ENCODE measurements around the gene STARD13.
"Not testable (repeated sequence)": the region's sequence is repeated elsewhere in the genome, so short reads cannot be mapped to it uniquely, and the experiment has no call there.

STARD13 gene

DNA sequence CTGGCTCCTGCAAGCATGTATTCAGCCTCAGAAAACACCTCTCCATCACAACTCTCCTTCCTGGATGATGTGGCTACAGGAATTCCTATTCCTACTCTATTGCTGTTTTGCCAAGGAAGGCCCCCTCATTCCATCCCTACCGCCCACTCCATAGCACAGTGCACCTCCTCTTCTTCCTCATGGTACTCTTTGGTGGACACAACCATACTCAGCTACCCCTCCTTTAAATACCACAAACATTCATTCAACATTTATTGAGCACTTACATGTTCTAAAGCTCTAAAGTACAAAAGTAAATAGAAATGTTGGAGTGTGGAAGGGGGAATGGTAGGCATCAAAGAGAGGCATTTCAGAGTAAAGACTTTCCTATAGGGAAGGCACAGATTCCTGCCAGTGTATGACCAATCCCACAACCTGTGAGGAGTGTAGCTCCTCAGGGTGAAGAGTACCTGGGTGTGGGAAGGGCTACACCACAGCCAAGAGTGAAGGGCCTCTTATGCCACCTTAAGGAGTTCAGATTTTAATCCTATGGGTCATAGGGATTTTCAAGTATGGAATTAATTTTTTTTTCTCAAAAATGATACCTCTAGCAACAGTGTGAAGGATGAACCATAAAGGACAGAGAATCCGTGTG, 42.5 kb downstream of the STARD13 start:
- H3K27ac Mint-ChIP-seq = no peak overlapping the region
- no peaks in the 10 kb centered on the region for H3K9me3 Mint-ChIP-seq
- no peak for DNase-seq
- no peak overlapping the region for H3K4me3 Mint-ChIP-seq
- H3K27me3 Mint-ChIP-seq = peaks cover 27% of the 10 kb centered on the region
- H3K36me3 Mint-ChIP-seq (ENCODE audit: low read depth) = no peaks in the 10 kb centered on the region
- no peaks in the 10 kb centered on the region for H3K4me1 Mint-ChIP-seq (ENCODE audit: low read depth)

DNA sequence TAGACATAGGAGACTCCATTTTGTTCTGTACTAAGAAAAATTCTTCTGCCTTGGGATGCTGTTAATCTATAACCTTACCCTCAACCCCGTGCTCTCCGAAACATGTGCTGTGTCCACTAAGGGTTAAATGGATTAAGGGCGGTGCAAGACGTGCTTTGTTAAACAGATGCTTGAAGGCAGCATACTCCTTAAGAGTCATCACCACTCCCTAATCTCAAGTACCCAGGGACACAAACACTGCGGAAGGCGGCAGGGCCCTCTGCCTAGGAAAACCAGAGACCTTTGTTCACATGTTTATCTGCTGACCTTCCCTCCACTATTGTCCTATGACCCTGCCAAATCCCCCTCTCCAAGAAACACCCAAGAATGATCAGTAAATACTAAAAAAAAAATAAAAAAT, 43.2 kb downstream of the STARD13 start:
- not testable (repeated sequence) for DNase-seq; H3K36me3 Mint-ChIP-seq (ENCODE audit: low read depth); H3K4me3 Mint-ChIP-seq; H3K9me3 Mint-ChIP-seq; H3K27ac Mint-ChIP-seq; H3K4me1 Mint-ChIP-seq (ENCODE audit: low read depth)
- H3K27me3 Mint-ChIP-seq = peaks cover 25% of the 10 kb centered on the region

DNA sequence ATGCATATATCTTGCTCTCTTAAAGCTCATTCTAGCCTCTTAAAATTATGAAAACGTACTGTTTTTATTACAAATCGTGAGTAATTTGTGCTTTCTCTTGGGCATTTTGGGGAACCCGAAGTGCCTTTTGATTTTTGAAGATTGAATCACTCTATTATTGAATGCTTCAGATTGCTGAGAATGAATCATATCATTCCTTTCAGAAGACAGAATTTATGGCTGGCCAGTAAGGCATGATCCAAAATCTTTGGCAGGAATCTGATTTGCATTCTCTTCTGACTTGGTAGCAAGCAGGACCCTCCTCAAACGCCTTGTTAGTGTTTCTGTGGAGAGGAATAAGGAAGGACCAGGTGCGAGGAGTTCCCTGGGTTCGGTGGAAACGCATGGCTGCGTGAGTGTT, 49.5 kb downstream of the STARD13 start:
- no peak overlapping the region for H3K27ac Mint-ChIP-seq
- H3K4me1 Mint-ChIP-seq (ENCODE audit: low read depth) = no peaks in the 10 kb centered on the region
- H3K4me3 Mint-ChIP-seq = no peak overlapping the region
- peaks cover 11% of the 10 kb centered on the region for H3K9me3 Mint-ChIP-seq
- no peak for DNase-seq
- H3K36me3 Mint-ChIP-seq (ENCODE audit: low read depth) = no peaks in the 10 kb centered on the region
- peaks cover 9% of the 10 kb centered on the region for H3K27me3 Mint-ChIP-seq

- DNase-seq = no peak
- Mint-ChIP-seq H3K27ac (no peak overlapping the region), H3K4me1 (ENCODE audit: low read depth) (no peaks in the 10 kb centered on the region), H3K36me3 (ENCODE audit: low read depth) (no peaks in the 10 kb centered on the region), H3K27me3 (peaks cover 9% of the 10 kb centered on the region), H3K9me3 (peaks cover 11% of the 10 kb centered on the region), H3K4me3 (no peak overlapping the region)
Observed at GRCh38 chr13:33235564-33235963, 50.0 kb downstream of the STARD13 start.

DNA sequence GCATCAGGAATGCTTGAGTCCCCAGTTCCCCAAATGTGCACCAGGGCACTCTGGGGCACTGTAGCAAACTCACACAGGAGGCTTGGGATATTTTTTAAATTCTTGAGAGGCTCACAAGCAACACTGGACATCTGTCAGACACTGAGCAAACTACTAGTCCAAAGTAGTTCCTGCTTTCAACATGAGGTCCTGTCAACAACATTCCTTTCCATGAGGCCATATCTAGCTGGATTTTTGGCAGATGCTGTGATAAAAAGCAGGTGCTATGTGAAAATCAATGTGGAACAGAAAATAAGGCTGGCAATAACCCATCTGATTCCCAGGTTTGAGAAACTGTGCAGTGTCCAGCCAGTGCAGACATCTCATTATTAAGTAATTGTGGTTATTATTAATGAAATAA, 50.5 kb downstream of the STARD13 start:
- no peak for DNase-seq
- Mint-ChIP-seq H3K4me1 (ENCODE audit: low read depth) (no peaks in the 10 kb centered on the region), H3K9me3 (peaks cover 11% of the 10 kb centered on the region), H3K27ac (no peak overlapping the region), H3K27me3 (peaks cover 8% of the 10 kb centered on the region), H3K36me3 (ENCODE audit: low read depth) (no peaks in the 10 kb centered on the region), H3K4me3 (no peak overlapping the region)

- H3K27me3 Mint-ChIP-seq = no peaks in the 10 kb centered on the region
- H3K4me3 Mint-ChIP-seq = no peak overlapping the region
- peaks cover 11% of the 10 kb centered on the region for H3K9me3 Mint-ChIP-seq
- no peak overlapping the region for H3K27ac Mint-ChIP-seq
- DNase-seq = no peak
- no peaks in the 10 kb centered on the region for H3K36me3 Mint-ChIP-seq (ENCODE audit: low read depth)
- peaks cover 7% of the 10 kb centered on the region for H3K4me1 Mint-ChIP-seq (ENCODE audit: low read depth)
Observed at GRCh38 chr13:33233547-33233946, 52.0 kb downstream of the STARD13 start.

DNA sequence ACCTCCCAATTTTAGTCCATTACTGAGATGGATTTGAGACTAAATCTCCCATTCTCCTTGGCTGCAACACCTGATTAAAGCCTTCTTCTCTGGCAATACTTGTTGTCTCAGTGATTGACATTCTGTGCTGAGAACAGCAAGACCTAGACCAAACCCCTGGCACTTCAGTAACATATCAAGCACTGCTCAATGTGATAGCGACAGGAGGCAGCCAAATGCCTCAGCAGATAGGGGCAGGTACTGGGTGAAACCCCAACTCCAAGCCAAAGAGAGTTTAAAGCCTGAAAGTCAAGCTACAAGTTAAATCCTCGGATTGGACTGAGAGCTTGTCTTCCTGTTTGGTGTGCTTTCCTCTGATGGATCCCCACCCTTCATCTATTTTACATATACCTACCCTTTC, 52.7 kb downstream of the STARD13 start:
- H3K27me3 Mint-ChIP-seq = peaks cover 1% of the 10 kb centered on the region

DNA sequence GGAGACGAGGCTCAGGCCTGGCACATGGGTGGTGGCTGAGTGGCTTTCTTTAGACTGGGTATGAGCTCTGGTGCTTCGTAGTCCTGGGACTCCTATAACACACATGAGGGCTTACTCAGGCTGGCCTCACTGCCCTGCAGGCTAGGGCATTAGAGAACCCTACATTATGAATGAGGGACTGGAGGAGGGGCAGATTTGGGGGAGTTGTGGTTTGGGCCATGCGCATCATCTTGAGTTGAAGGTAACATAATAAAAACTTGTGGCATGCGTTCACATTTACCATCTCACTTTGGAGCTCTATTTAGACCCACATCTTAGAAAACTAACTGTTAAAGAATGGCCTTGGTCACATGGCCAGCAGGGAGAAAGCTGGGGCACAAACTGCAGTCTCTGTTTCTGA, 54.2 kb downstream of the STARD13 start:
- peaks cover 11% of the 10 kb centered on the region for H3K9me3 Mint-ChIP-seq
- DNase-seq = no peak
- peaks cover 8% of the 10 kb centered on the region for H3K4me1 Mint-ChIP-seq (ENCODE audit: low read depth)
- H3K27me3 Mint-ChIP-seq = peaks cover 7% of the 10 kb centered on the region
- no peaks in the 10 kb centered on the region for H3K36me3 Mint-ChIP-seq (ENCODE audit: low read depth)
- H3K4me3 Mint-ChIP-seq = no peak overlapping the region
- no peak overlapping the region for H3K27ac Mint-ChIP-seq

More for the DNA sequence above, 52.7 kb downstream of the STARD13 start:
- Mint-ChIP-seq H3K9me3 (peaks cover 11% of the 10 kb centered on the region), H3K4me1 (ENCODE audit: low read depth) (peaks cover 8% of the 10 kb centered on the region), H3K4me3 (no peak overlapping the region), H3K27ac (no peak overlapping the region), H3K36me3 (ENCODE audit: low read depth) (no peaks in the 10 kb centered on the region)
- no peak for DNase-seq

DNA sequence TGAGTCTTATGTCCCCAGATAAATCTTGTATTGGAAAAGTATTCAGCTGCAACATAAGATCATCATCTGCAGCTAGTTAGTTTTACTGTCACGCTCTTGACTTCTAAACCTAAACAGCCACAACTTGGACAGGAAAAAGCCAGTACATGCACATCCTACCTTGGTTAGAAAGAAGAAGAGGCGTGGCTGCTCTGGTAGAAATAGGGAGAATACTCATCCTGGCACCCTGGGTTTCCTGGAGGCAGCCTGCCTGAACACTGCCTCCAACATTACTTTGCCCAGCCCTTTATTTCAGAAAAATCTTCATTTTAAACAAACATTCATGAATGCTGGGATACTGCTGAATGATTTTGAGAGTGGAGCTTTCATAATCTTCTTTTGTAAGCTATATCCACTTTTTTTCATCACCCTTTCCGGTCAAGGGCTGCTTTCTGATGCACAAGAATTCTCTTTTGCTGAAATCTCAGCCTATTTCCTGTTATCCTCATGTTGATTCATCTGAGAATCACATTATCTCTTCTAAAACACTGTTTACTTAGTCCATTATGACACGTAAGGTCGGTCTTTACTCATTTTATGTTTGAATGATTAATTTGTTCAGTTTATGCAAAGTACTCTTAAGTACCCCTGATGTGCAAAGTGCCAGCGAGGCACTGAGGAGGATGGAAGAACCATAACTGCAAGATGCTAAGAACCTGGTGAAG, 55.2 kb downstream of the STARD13 start:
- H3K27me3 Mint-ChIP-seq = peaks cover 7% of the 10 kb centered on the region
- no peak for DNase-seq
- peaks cover 8% of the 10 kb centered on the region for H3K4me1 Mint-ChIP-seq (ENCODE audit: low read depth)
- H3K4me3 Mint-ChIP-seq = no peak overlapping the region
- peaks cover 11% of the 10 kb centered on the region for H3K9me3 Mint-ChIP-seq
- no peak overlapping the region for H3K27ac Mint-ChIP-seq
- H3K36me3 Mint-ChIP-seq (ENCODE audit: low read depth) = no peaks in the 10 kb centered on the region

- Mint-ChIP-seq H3K4me3 (no peak overlapping the region), H3K36me3 (ENCODE audit: low read depth) (no peaks in the 10 kb centered on the region), H3K9me3 (peaks cover 11% of the 10 kb centered on the region), H3K27ac (no peak overlapping the region), H3K27me3 (peaks cover 7% of the 10 kb centered on the region), H3K4me1 (ENCODE audit: low read depth) (peaks cover 8% of the 10 kb centered on the region)
- no peak for DNase-seq
Observed at GRCh38 chr13:33229446-33230177, 55.9 kb downstream of the STARD13 start.

DNA sequence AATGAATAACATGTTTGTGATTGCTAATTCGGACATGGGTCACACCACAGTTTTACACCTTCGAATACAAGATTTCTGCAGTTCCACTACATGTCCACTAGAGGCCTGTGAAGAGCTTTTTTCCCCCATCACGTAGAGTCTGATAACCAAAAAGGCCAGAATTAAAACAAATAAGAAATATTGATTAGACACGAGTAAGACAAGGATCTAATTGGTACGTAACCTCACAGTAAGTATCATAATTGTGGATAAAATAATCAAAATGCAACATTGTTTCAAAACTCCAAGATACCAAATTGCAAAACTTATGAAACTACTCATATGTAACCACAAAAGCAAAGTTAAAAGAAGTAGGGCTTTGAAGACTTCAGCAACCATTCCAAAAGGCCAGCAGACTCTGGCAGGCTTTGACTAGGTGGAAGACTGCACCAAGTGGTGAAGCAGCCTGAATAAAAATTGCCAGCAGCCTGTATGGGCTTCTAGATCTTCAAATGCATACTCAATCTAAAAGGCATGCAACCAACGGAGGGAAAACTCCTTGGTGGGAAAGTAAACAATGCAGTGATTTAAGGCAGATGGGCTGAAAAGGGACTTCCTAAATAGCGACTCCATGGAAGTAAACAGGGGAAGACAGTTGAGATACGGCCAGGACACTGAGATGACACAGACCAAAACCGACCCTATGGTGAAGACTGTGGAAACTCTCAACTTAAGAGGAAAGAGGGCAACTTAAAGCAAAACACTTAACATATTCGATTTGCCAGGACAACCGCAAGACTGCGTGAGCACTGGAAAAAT, 56.7 kb downstream of the STARD13 start:
- Mint-ChIP-seq H3K9me3 (peaks cover 11% of the 10 kb centered on the region), H3K36me3 (ENCODE audit: low read depth) (no peaks in the 10 kb centered on the region), H3K27ac (no peak overlapping the region), H3K27me3 (peaks cover 7% of the 10 kb centered on the region), H3K4me3 (no peak overlapping the region), H3K4me1 (ENCODE audit: low read depth) (peaks cover 8% of the 10 kb centered on the region)
- DNase-seq = no peak

- Mint-ChIP-seq H3K9me3 (peaks cover 7% of the 10 kb centered on the region), H3K36me3 (ENCODE audit: low read depth) (no peaks in the 10 kb centered on the region), H3K27me3 (peaks cover 7% of the 10 kb centered on the region), H3K27ac (no peak overlapping the region), H3K4me1 (ENCODE audit: low read depth) (peaks cover 8% of the 10 kb centered on the region), H3K4me3 (no peak overlapping the region)
- no peak for DNase-seq
Observed at GRCh38 chr13:33227927-33228647, 57.5 kb downstream of the STARD13 start.

DNA sequence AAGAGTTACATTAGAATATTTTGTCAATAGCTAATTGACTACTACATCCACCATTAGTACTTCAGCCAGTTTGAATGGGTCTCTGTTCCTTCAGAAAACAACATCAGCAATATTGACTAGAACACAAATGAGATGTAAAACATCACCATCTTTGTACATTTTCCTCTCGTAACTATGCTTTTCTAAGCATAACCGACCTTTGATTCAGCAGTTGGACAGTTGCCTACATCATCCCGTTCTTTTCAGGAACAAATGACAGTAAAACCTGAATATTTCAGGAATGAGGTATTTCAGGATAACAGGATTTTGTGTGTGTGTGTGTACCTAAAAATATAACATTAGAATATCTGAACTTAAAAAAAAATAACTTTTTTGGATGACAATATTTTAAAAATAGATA, 60.9 kb downstream of the STARD13 start:
- peaks cover 7% of the 10 kb centered on the region for H3K27me3 Mint-ChIP-seq
- H3K4me3 Mint-ChIP-seq = no peak overlapping the region
- no peak for DNase-seq
- no peaks in the 10 kb centered on the region for H3K9me3 Mint-ChIP-seq
- peaks cover 8% of the 10 kb centered on the region for H3K4me1 Mint-ChIP-seq (ENCODE audit: low read depth)
- no peak overlapping the region for H3K27ac Mint-ChIP-seq
- no peaks in the 10 kb centered on the region for H3K36me3 Mint-ChIP-seq (ENCODE audit: low read depth)

- H3K27ac Mint-ChIP-seq = no peak overlapping the region
- H3K36me3 Mint-ChIP-seq (ENCODE audit: low read depth) = no peaks in the 10 kb centered on the region
- peaks cover 7% of the 10 kb centered on the region for H3K4me1 Mint-ChIP-seq (ENCODE audit: low read depth)
- DNase-seq = no peak
- no peaks in the 10 kb centered on the region for H3K9me3 Mint-ChIP-seq
- H3K4me3 Mint-ChIP-seq = no peak overlapping the region
- peaks cover 7% of the 10 kb centered on the region for H3K27me3 Mint-ChIP-seq
Observed at GRCh38 chr13:33224191-33224590, 61.4 kb downstream of the STARD13 start.

Measured in activated T-cell treated with anti-CD3 and anti-CD28 coated beads, Interleukin-2, amount 50 U/mL, for 24 hours (primary cell).